Mesendoderm (in vitro differentiated cells): Measurements from ENCODE around the gene ZNRF2.
"Not testable (repeated sequence)": the region's sequence is repeated elsewhere in the genome, so short reads cannot be mapped to it uniquely, and the experiment has no call there.

Experiments used
- DNase-seq: peaks from one replicate; pipeline ENCODE4 v3.0.0; 2013
- H2AK5ac ChIP-seq: 2 replicates; pipeline ENCODE4 v1.6.1; 2013; ENCODE audit warnings: low read length, inconsistent platforms
- H2BK120ac ChIP-seq: 2 replicates; pipeline ENCODE4 v1.6.1; 2013; ENCODE audit warnings: low read depth, mild to moderate bottlenecking, low read length, moderate library complexity, mixed read lengths
- H2BK15ac ChIP-seq: replicated peaks from 2 replicates; pipeline ENCODE4 v1.6.1; 2013; ENCODE audit warnings: low read depth, mild to moderate bottlenecking, moderate library complexity
- H2BK5ac ChIP-seq: 2 replicates; pipeline ENCODE4 v1.6.1; 2013; ENCODE audit warnings: low read length, inconsistent platforms
- H3K18ac ChIP-seq: 2 replicates; pipeline ENCODE4 v1.6.1; 2013; ENCODE audit warnings: mild to moderate bottlenecking, low read length, mixed read lengths
- H3K23ac ChIP-seq: one replicate; pipeline ENCODE4 v1.6.1; 2013; ENCODE audit warnings: low read length
- H3K27ac ChIP-seq: 2 replicates; pipeline ENCODE4 v1.5.1; 2013; ENCODE audit warnings: low read depth, mild to moderate bottlenecking, inconsistent platforms, low read length, moderate library complexity
- H3K27me3 ChIP-seq: 2 replicates; pipeline ENCODE4 v1.6.1; 2013; ENCODE audit warnings: low read length, control low read depth, mild to moderate bottlenecking, inconsistent platforms; ENCODE audit not compliant: insufficient read depth, poor library complexity
- H3K36me3 ChIP-seq: 2 replicates; pipeline ENCODE4 v1.6.1; 2013; ENCODE audit warnings: low read length, inconsistent platforms; ENCODE audit not compliant: control insufficient read depth, insufficient read depth
- H3K4ac ChIP-seq: one replicate; pipeline ENCODE4 v1.6.1; 2013; ENCODE audit warnings: low read depth, mild to moderate bottlenecking, low read length, moderate library complexity
- H3K4me1 ChIP-seq: 2 replicates; pipeline ENCODE4 v1.6.1; 2013; ENCODE audit warnings: low read depth, low read length, inconsistent platforms; ENCODE audit not compliant: control insufficient read depth
- H3K4me2 ChIP-seq: 2 replicates; pipeline ENCODE4 v1.6.1; 2013; ENCODE audit warnings: low read length
- H3K4me3 ChIP-seq: 2 replicates; pipeline ENCODE4 v1.5.1; 2013; ENCODE audit warnings: mild to moderate bottlenecking, low read length
- H3K56ac ChIP-seq: one replicate; pipeline ENCODE4 v1.6.1; 2013; ENCODE audit warnings: low read length
- H3K79me1 ChIP-seq: 2 replicates; pipeline ENCODE4 v1.6.1; 2013; ENCODE audit warnings: low read length, inconsistent platforms
- H3K79me2 ChIP-seq: 2 replicates; pipeline ENCODE4 v1.6.1; 2013; ENCODE audit warnings: mild to moderate bottlenecking, low read length; ENCODE audit not compliant: control insufficient read depth, insufficient read depth
- H3K9ac ChIP-seq: 2 replicates; pipeline ENCODE4 v1.6.1; 2013; ENCODE audit warnings: low read length, inconsistent platforms
- H4K5ac ChIP-seq: one replicate; pipeline ENCODE4 v1.6.1; 2013; ENCODE audit warnings: low read length
- H4K8ac ChIP-seq: one replicate; pipeline ENCODE4 v1.6.1; 2013; ENCODE audit warnings: low read depth, mild to moderate bottlenecking, control low read depth, low read length, moderate library complexity
- WGBS: extraction: QIAGEN DNeasy Blood & Tissue Kit; methylation state at CpG from one replicate; pipeline ENCODE4 v1.1.7; 2013; ENCODE audit warnings: low lambda C conversion rate, missing lambda C conversion rate; ENCODE audit not compliant: insufficient coverage; ENCODE audit errors: extremely low coverage; 5-methylcytosine and 5-hydroxymethylcytosine counted together

Gene ZNRF2

DNA sequence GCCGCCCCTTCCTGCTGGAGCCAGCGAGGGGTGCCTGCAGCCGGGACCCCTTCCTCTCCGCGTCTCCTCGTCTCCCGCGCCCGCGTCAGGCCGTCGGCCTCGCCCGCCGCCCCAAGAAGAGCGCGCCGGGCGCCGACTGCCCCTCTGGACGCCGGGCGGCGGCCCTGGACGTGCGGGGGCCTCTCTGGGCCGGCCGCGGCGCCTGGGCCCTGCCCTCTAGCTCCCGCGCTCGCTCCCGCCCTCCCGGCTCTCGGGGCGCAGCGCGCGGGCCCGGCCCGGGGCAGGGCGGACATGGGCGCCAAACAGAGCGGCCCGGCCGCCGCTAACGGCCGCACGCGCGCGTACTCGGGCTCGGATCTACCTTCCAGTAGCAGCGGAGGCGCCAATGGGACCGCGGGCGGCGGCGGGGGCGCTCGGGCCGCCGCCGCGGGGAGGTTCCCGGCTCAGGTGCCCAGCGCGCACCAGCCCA, 704 bp downstream of the ZNRF2 start:
- Histone ChIP-seq H3K23ac (no peak overlapping the region), H2BK15ac (no peak overlapping the region), H3K36me3 (no peaks in the 10 kb centered on the region), H4K5ac (no peak overlapping the region), H4K8ac (no peak overlapping the region), H3K9ac (peak overlapping the region; percentile 40), H2BK5ac (no peak overlapping the region), H3K4me2 (peak overlapping the region; percentile 3), H3K79me1 (no peaks in the 10 kb centered on the region), H2AK5ac (no peak overlapping the region), H3K27me3 (no peaks in the 10 kb centered on the region), H3K4me3 (peak overlapping the region; percentile 47), H3K79me2 (peaks cover under 1% of the 10 kb centered on the region), H3K27ac (peak overlapping the region; percentile 89), H3K56ac (peak overlapping the region; percentile 77), H3K4me1 (no peaks in the 10 kb centered on the region), H3K4ac (peak overlapping the region; percentile 72), H3K18ac (peak overlapping the region; percentile 42), H2BK120ac (no peak overlapping the region)
- DNase-seq = peak; percentile 44
- WGBS = no CpG with 5 or more reads among the region's 72 CpGs

DNA sequence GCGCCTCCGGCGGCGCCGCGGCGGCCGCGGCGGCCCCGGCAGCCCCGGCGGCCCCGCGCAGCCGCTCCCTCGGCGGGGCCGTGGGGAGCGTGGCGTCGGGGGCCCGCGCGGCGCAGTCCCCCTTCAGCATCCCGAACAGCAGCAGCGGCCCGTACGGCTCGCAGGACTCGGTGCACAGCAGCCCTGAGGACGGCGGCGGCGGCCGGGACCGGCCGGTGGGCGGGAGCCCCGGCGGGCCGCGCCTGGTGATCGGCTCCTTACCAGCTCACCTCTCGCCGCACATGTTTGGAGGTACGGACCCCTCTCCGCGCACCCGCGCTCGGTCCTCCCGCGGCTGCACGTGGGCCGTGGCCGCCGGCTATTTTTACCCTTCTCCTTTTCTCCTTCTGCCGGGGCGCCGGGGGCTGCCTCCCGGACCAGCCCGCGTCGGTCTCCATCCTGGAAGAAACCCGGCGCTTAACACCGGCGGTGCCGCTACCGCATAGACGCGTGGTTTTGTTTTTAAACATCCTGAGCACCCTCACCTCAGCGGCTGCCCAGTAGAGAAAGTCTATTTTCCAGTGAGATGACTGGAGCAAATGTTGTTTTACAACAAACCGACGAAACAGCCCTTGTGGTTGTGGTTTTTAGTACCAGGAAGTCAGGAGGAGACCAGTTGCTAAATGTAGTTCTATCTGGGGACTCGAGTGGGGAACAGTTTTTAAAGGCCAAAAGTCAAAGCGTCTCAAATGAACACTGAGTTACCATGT, 1.3 kb downstream of the ZNRF2 start:
- peak overlapping the region; percentile 80 for H3K56ac ChIP-seq
- peak; percentile 48 for DNase-seq
- H3K27ac ChIP-seq = peak overlapping the region; percentile 89

DNA sequence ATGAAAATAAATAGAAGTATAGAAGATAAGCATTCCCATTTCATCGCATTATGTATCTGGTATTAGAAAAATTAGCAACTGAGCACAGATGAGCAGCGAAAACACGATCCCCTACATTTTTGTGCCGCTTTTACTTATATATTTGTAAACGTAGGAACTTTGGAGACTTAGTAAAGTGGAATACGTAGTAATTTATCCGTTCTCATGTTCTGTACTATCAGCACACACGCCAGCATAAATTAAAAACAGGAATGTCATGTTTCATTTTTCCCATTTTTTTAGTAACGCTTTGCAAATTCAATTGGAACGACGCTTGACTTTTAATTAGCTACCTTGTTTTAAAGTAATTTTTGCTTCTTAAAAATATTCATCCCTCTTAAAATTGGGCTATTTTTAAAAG, 2.4 kb downstream of the ZNRF2 start:
- no peaks in the 10 kb centered on the region for H3K4me1 ChIP-seq
- no peak for DNase-seq
- H4K8ac ChIP-seq = no peak overlapping the region
- H2BK120ac ChIP-seq = no peak overlapping the region
- no peak overlapping the region for H2BK5ac ChIP-seq
- H3K4me3 ChIP-seq = no peak overlapping the region
- H3K56ac ChIP-seq = no peak overlapping the region
- no peak overlapping the region for H3K18ac ChIP-seq
- H3K23ac ChIP-seq = no peak overlapping the region
- peaks cover 3% of the 10 kb centered on the region for H3K79me2 ChIP-seq
- no peak overlapping the region for H3K27ac ChIP-seq
- no peak overlapping the region for H3K4me2 ChIP-seq
- H3K79me1 ChIP-seq = no peaks in the 10 kb centered on the region
- H4K5ac ChIP-seq = no peak overlapping the region
- H3K27me3 ChIP-seq = no peaks in the 10 kb centered on the region
- H3K36me3 ChIP-seq = no peaks in the 10 kb centered on the region
- no CpG with 5 or more reads among the region's 11 CpGs for WGBS
- H3K9ac ChIP-seq = no peak overlapping the region
- H2BK15ac ChIP-seq = no peak overlapping the region
- H3K4ac ChIP-seq = no peak overlapping the region
- no peak overlapping the region for H2AK5ac ChIP-seq

More for the DNA sequence above, 1.3 kb downstream of the ZNRF2 start:
- H4K8ac ChIP-seq = no peak overlapping the region
- H3K27me3 ChIP-seq = no peaks in the 10 kb centered on the region
- H4K5ac ChIP-seq = no peak overlapping the region
- H3K4me2 ChIP-seq = peak overlapping the region; percentile 13
- H3K36me3 ChIP-seq = no peaks in the 10 kb centered on the region
- H3K4me3 ChIP-seq = peak overlapping the region; percentile 47
- no peak overlapping the region for H2BK15ac ChIP-seq
- no CpG with 5 or more reads among the region's 79 CpGs for WGBS
- H3K23ac ChIP-seq = no peak overlapping the region
- peak overlapping the region; percentile 72 for H3K4ac ChIP-seq
- H3K4me1 ChIP-seq = no peaks in the 10 kb centered on the region
- H2BK5ac ChIP-seq = no peak overlapping the region
- no peak overlapping the region for H2BK120ac ChIP-seq
- peaks cover 3% of the 10 kb centered on the region for H3K79me2 ChIP-seq
- peak overlapping the region; percentile 42 for H3K18ac ChIP-seq
- H3K79me1 ChIP-seq = no peaks in the 10 kb centered on the region
- no peak overlapping the region for H2AK5ac ChIP-seq
- peak overlapping the region; percentile 40 for H3K9ac ChIP-seq

DNA sequence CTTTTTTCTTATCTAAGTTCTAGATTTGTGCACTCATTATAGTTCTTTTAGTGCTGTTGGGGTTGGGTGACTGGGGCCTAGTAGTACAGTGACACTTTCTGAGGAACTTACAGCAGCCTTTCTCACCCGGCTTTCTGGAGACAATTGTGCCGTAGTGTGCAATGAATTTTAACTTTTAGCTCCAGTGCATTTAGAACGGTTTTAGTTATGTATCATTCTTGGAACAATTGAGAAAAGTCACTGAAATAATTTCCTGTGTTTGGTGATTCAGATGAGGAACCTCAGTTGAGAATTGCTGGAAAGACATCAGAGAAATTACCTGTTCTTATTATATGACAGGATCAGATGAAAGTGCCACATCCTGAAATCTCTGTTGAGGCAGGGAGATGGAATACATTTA, 3.2 kb downstream of the ZNRF2 start:
- not testable (repeated sequence) for H3K56ac ChIP-seq, H3K79me1 ChIP-seq, DNase-seq, H4K8ac ChIP-seq, H2BK15ac ChIP-seq, H2BK5ac ChIP-seq, H3K36me3 ChIP-seq, H3K79me2 ChIP-seq, H3K4me3 ChIP-seq, H2AK5ac ChIP-seq, H3K23ac ChIP-seq, H3K4me1 ChIP-seq, H3K4ac ChIP-seq, H3K9ac ChIP-seq, H3K27me3 ChIP-seq, H3K27ac ChIP-seq, H4K5ac ChIP-seq, H3K18ac ChIP-seq, H2BK120ac ChIP-seq, H3K4me2 ChIP-seq
- no CpG with 5 or more reads among the region's 3 CpGs for WGBS

DNA sequence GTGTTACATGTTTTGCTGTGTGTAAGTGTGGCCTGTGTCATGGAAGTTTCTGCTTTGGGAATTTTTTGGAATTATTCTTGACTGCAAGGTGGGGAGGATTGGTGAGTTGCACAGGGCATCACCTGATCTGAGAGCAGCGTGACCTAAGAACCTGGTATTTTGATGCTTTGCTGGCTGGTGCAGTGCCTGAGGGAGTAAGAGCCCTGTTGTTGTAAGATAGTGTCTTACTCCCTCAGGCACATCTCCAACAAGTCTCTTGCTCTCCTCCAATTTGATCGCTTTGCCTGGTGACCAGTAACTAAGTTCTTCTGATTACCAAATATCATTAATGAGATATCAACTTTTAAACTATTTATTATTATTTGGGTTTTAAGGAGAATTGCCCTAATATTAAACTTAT, 5.2 kb downstream of the ZNRF2 start:
- H2AK5ac ChIP-seq, H3K27ac ChIP-seq, H3K4me2 ChIP-seq, H3K56ac ChIP-seq, H3K79me1 ChIP-seq, H2BK15ac ChIP-seq, H3K36me3 ChIP-seq, DNase-seq, H2BK5ac ChIP-seq, H4K8ac ChIP-seq, H3K18ac ChIP-seq, H3K23ac ChIP-seq, H3K79me2 ChIP-seq, H3K27me3 ChIP-seq, H3K4me1 ChIP-seq, H2BK120ac ChIP-seq, H4K5ac ChIP-seq, H3K9ac ChIP-seq, H3K4me3 ChIP-seq, H3K4ac ChIP-seq: not testable (repeated sequence)
- no CpG with 5 or more reads among the region's 2 CpGs for WGBS

DNA sequence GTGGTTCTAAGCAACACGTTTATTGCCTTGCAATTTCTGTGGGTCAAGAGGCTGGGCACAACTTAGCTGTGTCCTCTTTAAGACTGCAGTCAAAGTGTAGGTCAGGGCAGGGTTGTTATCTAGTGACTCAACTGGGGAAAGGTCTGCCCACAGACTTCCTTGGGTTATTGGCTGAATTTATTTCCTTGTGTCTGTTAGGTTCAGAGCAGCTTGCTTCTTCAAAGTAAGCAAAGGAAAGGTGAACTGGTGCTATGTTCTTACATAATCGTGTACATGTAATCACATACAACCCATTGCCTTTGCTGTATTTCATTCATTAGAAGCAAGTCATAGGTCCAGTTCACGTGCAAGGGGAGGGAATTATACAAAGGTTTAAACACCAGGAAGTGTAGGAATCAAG, 5.9 kb downstream of the ZNRF2 start:
- H3K27ac ChIP-seq, H3K4me2 ChIP-seq, H4K5ac ChIP-seq, H4K8ac ChIP-seq, H3K4ac ChIP-seq, H3K18ac ChIP-seq, H2BK5ac ChIP-seq, H3K23ac ChIP-seq, H3K27me3 ChIP-seq, H2BK120ac ChIP-seq, H3K9ac ChIP-seq, H3K4me1 ChIP-seq, H3K36me3 ChIP-seq, H3K79me2 ChIP-seq, H2AK5ac ChIP-seq, DNase-seq, H3K4me3 ChIP-seq, H3K79me1 ChIP-seq, H3K56ac ChIP-seq, H2BK15ac ChIP-seq: not testable (repeated sequence)
- WGBS = no CpG with 5 or more reads among the region's 3 CpGs
